K562 (cell line): ENCODE results near the gene GINS2. TPM values are rescaled to one million over a fixed set of nuclear protein-coding genes. Genes with fewer than 3 reads are reported as not detected.

Experiments used
- ARID2 ChIP-seq: fragments of 450-650 bp; IDR thresholded peaks from 2 replicates; pipeline ENCODE4 v1.6.1; 2017; ENCODE audit warnings: antibody characterized with exemption, mild to moderate bottlenecking
- ASH1L ChIP-seq: fragments of 450-650 bp; IDR thresholded peaks from 2 replicates; pipeline ENCODE4 v1.6.1; 2018; ENCODE audit warnings: borderline replicate concordance, mild to moderate bottlenecking, low read depth; ENCODE audit not compliant: partially characterized antibody
- BRF2 ChIP-seq: IDR thresholded peaks from 3 replicates; pipeline ENCODE4 v1.6.1; 2011; ENCODE audit warnings: borderline replicate concordance, mild to moderate bottlenecking; ENCODE audit not compliant: insufficient read length, insufficient read depth
- CREB3 ChIP-seq: fragments of 450-650 bp; conservative IDR thresholded peaks from 2 replicates; pipeline ENCODE4 v1.6.1; 2016; ENCODE audit warnings: missing genetic modification characterization, low read depth, mild to moderate bottlenecking, missing compliant biosample characterization, moderate library complexity
- CTCFL ChIP-seq: IDR thresholded peaks from 2 replicates; pipeline ENCODE4 v1.6.1; 2011; ENCODE audit warnings: borderline replicate concordance, low read depth, mild to moderate bottlenecking, moderate library complexity, low read length; ENCODE audit not compliant: insufficient read depth, poor library complexity, severe bottlenecking
- ERF ChIP-seq: fragments of 450-650 bp; formaldehyde crosslinking; IDR thresholded peaks from 2 replicates; pipeline ENCODE4 v1.4.0; 2020; ENCODE audit warnings: mild to moderate bottlenecking, mixed read lengths
- ESRRA ChIP-seq: fragments of 450-650 bp; IDR thresholded peaks from 2 replicates; pipeline ENCODE4 v1.6.1; 2014; ENCODE audit warnings: low read depth, mild to moderate bottlenecking, moderate library complexity, borderline replicate concordance
- HMG20B ChIP-seq: fragments of 250-450 bp; sonication (Bioruptor Pico); IDR thresholded peaks from 2 replicates; pipeline ENCODE4 v1.5.0; 2021; ENCODE audit warnings: mild to moderate bottlenecking
- MAFK ChIP-seq: IDR thresholded peaks from 2 replicates; pipeline ENCODE4 v1.6.1; 2011; ENCODE audit warnings: low read length, improper control_type of control experiment
- MEF2D ChIP-seq: conservative IDR thresholded peaks from 2 replicates; pipeline ENCODE4 v1.6.1; 2016; ENCODE audit warnings: low read depth, missing genetic modification characterization, missing compliant biosample characterization
- MTA2 ChIP-seq: fragments of 450-650 bp; IDR thresholded peaks from 2 replicates; pipeline ENCODE4 v1.6.1; 2016; ENCODE audit warnings: low read depth
- MYC ChIP-seq, 2 experiments: fragments of 250-450 bp in 1 of 2; sonication (Bioruptor Pico) in 1 of 2; IDR thresholded peaks; 2 replicates each; pipeline versions ENCODE4 v1.5.1 to v1.6.1; 2012 to 2021; ENCODE audit warnings: low read depth in 2 of 2, borderline replicate concordance in 1 of 2, improper control_type of control experiment in 1 of 2, low read length in 1 of 2, mild to moderate bottlenecking in 1 of 2, moderate library complexity in 1 of 2
- POLR2B ChIP-seq: fragments of 450-650 bp; IDR thresholded peaks from 2 replicates; pipeline ENCODE4 v1.6.1; 2018; ENCODE audit warnings: low read depth; ENCODE audit not compliant: partially characterized antibody
- SETDB1 ChIP-seq: IDR thresholded peaks from one replicate; pipeline ENCODE4 v1.6.1; 2012; ENCODE audit warnings: low read length, control low read depth, inconsistent platforms
- ZFP91 ChIP-seq: sonication (generic); formaldehyde crosslinking; IDR thresholded peaks from 2 replicates; pipeline ENCODE4 v1.8.0; 2022; ENCODE audit warnings: mild to moderate bottlenecking, missing genetic modification reagents
- ZKSCAN3 ChIP-seq: fragments of 250-450 bp; sonication (Bioruptor Pico); IDR thresholded peaks from 2 replicates; pipeline ENCODE4 v1.4.0; 2020
- ZNF507 ChIP-seq: conservative IDR thresholded peaks from 2 replicates; pipeline ENCODE4 v1.6.1; 2017; ENCODE audit warnings: missing genetic modification characterization, missing compliant biosample characterization
- ZNF518B ChIP-seq: fragments of 250-450 bp; sonication (Bioruptor Pico); IDR thresholded peaks from 2 replicates; pipeline ENCODE4 v1.5.0; 2021; ENCODE audit warnings: mild to moderate bottlenecking, moderate library complexity
- polyA plus RNA-seq, 8 experiments: library from polyadenylated mRNA; depleted of rRNA in 4 of 8; stranded (reverse) in 5 of 8; unstranded in 3 of 8; fragments of >200 nt; fragmentation: Nextera tagmentation in 2 of 8; fragmentation: Illumina TruSeq in 1 of 8; extraction: Ambion mirVana in 2 of 8; extraction: Trizol in 1 of 8; gene quantifications; 2 replicates each; pipeline versions ENCODE4 v1.2.1 to v1.2.3, GENCODE V29; 2011 to 2014; ENCODE audit warnings: inconsistent platforms in 1 of 8, missing spikeins in 1 of 8
- total RNA-seq, 7 experiments: library from RNA; depleted of rRNA in 6 of 7; stranded (reverse); fragments of >200 nt in 6 of 7; fragmentation: Illumina TruSeq in 2 of 7; extraction: Trizol in 2 of 7; gene quantifications; 2 replicates each; pipeline versions ENCODE4 v1.2.1 to v1.2.3, GENCODE V29; 2011 to 2021; ENCODE audit warnings: low replicate concordance in 1 of 7

GINS2 gene
- total and polyA plus RNA-seq, 9 of the 15 experiments (the other 6 are each of a cell fraction or from before 2014, with no cell fraction given): 40.4 to 76.2 (median 44.6) TPM

GRCh38 chr16:85688586-85689284, at the start of gene GINS2 (continued):
- TF ChIP-seq BRF2 (no peak), ZFP91 (CRISPR knock-in tag) (no peak), CTCFL (no peak), HMG20B (CRISPR knock-in tag) (no peak), ARID2 (no peak), MYC (IDR thresholded peaks at IDR 0.05; ENCODE audit: low read depth, low read length) (peak; percentile 67), MYC (CRISPR knock-in tag; IDR thresholded peaks at IDR 0.05; ENCODE audit: borderline replicate concordance, low read depth) (no peak), SETDB1 (no peak), ASH1L (peak; percentile 34), CREB3 (no peak), ZNF518B (no peak), MTA2 (no peak), ZNF507 (tag) (no peak), ESRRA (no peak), MAFK (no peak), ZKSCAN3 (no peak), ERF (CRISPR knock-in tag) (no peak), POLR2B (peak; percentile 63), MEF2D (tag) (no peak)
